HL-60 (cell line): ENCODE results near the gene USB1.

ENCODE experiments used
- DNase-seq, 2 experiments: peaks; one replicate each; pipeline ENCODE4 v3.0.0-alpha.2; 2010 to 2020; ENCODE audit warnings: low read depth in 1 of 2, low spot score in 1 of 2
- H3K27ac ChIP-seq: fragments of 250-450 bp; sonication (Bioruptor Pico); replicated peaks from 2 replicates; pipeline ENCODE4 v1.5.1; 2020; ENCODE audit warnings: mild to moderate bottlenecking, moderate library complexity
- H3K27me3 ChIP-seq: fragments of 250-450 bp; sonication (Bioruptor Pico); 2 replicates; pipeline ENCODE4 v1.5.1; 2021; ENCODE audit warnings: mild to moderate bottlenecking, moderate library complexity; ENCODE audit not compliant: insufficient read depth, poor library complexity, severe bottlenecking
- H3K4me3 ChIP-seq: replicated peaks from 2 replicates; pipeline ENCODE4 v1.5.1; 2011; ENCODE audit warnings: mild to moderate bottlenecking, control low read depth, low read length; ENCODE audit not compliant: insufficient read depth
- CTCF ChIP-seq: IDR thresholded peaks from one replicate; pipeline ENCODE4 v1.5.1; 2011; ENCODE audit warnings: low read length, control low read depth, inconsistent platforms; ENCODE audit not compliant: insufficient read depth
- GABPA ChIP-seq: IDR thresholded peaks from 2 replicates; pipeline ENCODE4 v1.6.1; 2012; ENCODE audit warnings: low read depth
- POLR2AphosphoS5 ChIP-seq: IDR thresholded peaks from 2 replicates; pipeline ENCODE4 v1.6.1; 2012; ENCODE audit warnings: low read depth
- REST ChIP-seq: IDR thresholded peaks from 2 replicates; pipeline ENCODE4 v1.6.1; 2012; ENCODE audit warnings: low read depth; ENCODE audit not compliant: insufficient replicate concordance
- SPI1 ChIP-seq: IDR thresholded peaks from 2 replicates; pipeline ENCODE4 v1.6.1; 2012; ENCODE audit warnings: low read depth, mild to moderate bottlenecking, borderline replicate concordance

Gene USB1

GRCh38 chr16:57970970-57971369 lies 30.2 kb upstream of the USB1 start, which contains the start of gene CNGB1:
TSS of gene CNGB1 (minus strand) at chr16:57971128. CDS start at chr16:57967286, 3,842 bp downstream.
- no peak within 1 kb of the TSS for H3K4me3 ChIP-seq
- H3K27me3 ChIP-seq = no peaks in the 10 kb centered on the region
- DNase-seq = no peak
- TF ChIP-seq REST (no peak), POLR2AphosphoS5 (no peak), GABPA (no peak), CTCF (no peak), SPI1 (no peak)
- no peak within 1 kb of the TSS for H3K27ac ChIP-seq

GRCh38 chr16:57971848-57972247 lies 29.4 kb upstream of the USB1 start:
- TF ChIP-seq SPI1 (no peak), POLR2AphosphoS5 (no peak), CTCF (no peak), GABPA (no peak), REST (no peak)
- Histone ChIP-seq H3K27ac (no peak overlapping the region), H3K4me3 (no peak overlapping the region), H3K27me3 (no peaks in the 10 kb centered on the region)
- no peak for DNase-seq

- Histone ChIP-seq H3K4me3 (no peak overlapping the region), H3K27me3 (no peaks in the 10 kb centered on the region), H3K27ac (no peak overlapping the region)
- TF ChIP-seq SPI1 = no peak
- TF ChIP-seq REST = no peak
- TF ChIP-seq CTCF = no peak
- TF ChIP-seq POLR2AphosphoS5 = no peak
- no peak for TF ChIP-seq GABPA
- no peak for DNase-seq
Observed at GRCh38 chr16:57972306-57972705, 28.9 kb upstream of the USB1 start.
